HEK293 (cell line): ENCODE data around the gene TMEM150B.
A peak's percentile ranks its signal among the peaks of the same experiment; 100 is the strongest.

Experiments
- CTCF ChIA-PET: fragments of 350-600 bp; formaldehyde crosslinking; extraction: SDS; loops from one replicate; lab custom pipeline; 2021; ENCODE audit warnings: antibody characterized with exemption; lab: Yijun Ruan, JAX
- POLR2A ChIA-PET: fragments of 300-600 bp; formaldehyde crosslinking; extraction: SDS; loops from one replicate; lab custom pipeline; 2020; ENCODE audit warnings: antibody characterized with exemption, inconsistent platforms; lab: Yijun Ruan, JAX
- H3K27ac ChIP-seq: fragments of 200-500 bp; sonication (Bioruptor generic); 2 replicates; pipeline ENCODE4 v1.5.1; 2014; ENCODE audit warnings: low read depth, low read length, control low read depth, inconsistent platforms; ENCODE audit errors: extremely low read depth
- H3K36me3 ChIP-seq, 2 experiments: fragments of 200-500 bp in 1 of 2; sonication (Bioruptor generic) in 1 of 2; 1 replicate in 1 of 2; 2 replicates in 1 of 2; pipeline ENCODE4 v1.5.1; 2014 to 2017; ENCODE audit warnings: inconsistent platforms in 2 of 2, low read length in 2 of 2; ENCODE audit not compliant: control insufficient read depth in 2 of 2, insufficient read depth in 1 of 2
- H3K4me1 ChIP-seq: fragments of 200-500 bp; sonication (Bioruptor generic); 2 replicates; pipeline ENCODE4 v1.5.1; 2014; ENCODE audit warnings: mild to moderate bottlenecking, low read length, inconsistent platforms; ENCODE audit not compliant: control insufficient read depth, insufficient read depth
- H3K4me3 ChIP-seq: 2 replicates; pipeline ENCODE4 v1.5.1; 2011; ENCODE audit warnings: low read depth, mild to moderate bottlenecking, control low read depth, low read length, moderate library complexity
- H3K9me3 ChIP-seq: fragments of 200-500 bp; sonication (Bioruptor generic); 2 replicates; pipeline ENCODE4 v1.5.1; 2014; ENCODE audit warnings: low read depth, low read length, inconsistent platforms; ENCODE audit not compliant: control insufficient read depth, insufficient read depth
- GLI2 ChIP-seq: fragments of 450-650 bp; formaldehyde crosslinking; IDR thresholded peaks from 2 replicates; pipeline ENCODE4; 2017; ENCODE audit warnings: missing biosample characterization, missing genetic modification characterization, low read depth, borderline replicate concordance
- HOXC10 ChIP-seq: sonication (generic); formaldehyde crosslinking; IDR thresholded peaks from 2 replicates; pipeline ENCODE4 v1.8.1; 2023; ENCODE audit warnings: mild to moderate bottlenecking, missing genetic modification reagents
- HOXD13 ChIP-seq: sonication (generic); formaldehyde crosslinking; IDR thresholded peaks from 2 replicates; pipeline ENCODE4 v1.8.0; 2022; ENCODE audit warnings: missing genetic modification reagents, borderline replicate concordance
- KLF1 ChIP-seq: fragments of 450-650 bp; formaldehyde crosslinking; IDR thresholded peaks from 2 replicates; pipeline ENCODE4 v1.5.1; 2016; ENCODE audit warnings: missing biosample characterization, missing genetic modification characterization
- KLF17 ChIP-seq: fragments of 450-650 bp; formaldehyde crosslinking; IDR thresholded peaks from 2 replicates; pipeline ENCODE4 v1.5.1; 2016; ENCODE audit warnings: missing biosample characterization, missing genetic modification characterization
- KLF8 ChIP-seq: fragments of 450-650 bp; formaldehyde crosslinking; IDR thresholded peaks from 2 replicates; pipeline ENCODE4 v1.5.1; 2016; ENCODE audit warnings: missing biosample characterization, missing genetic modification characterization
- KLF9 ChIP-seq: fragments of 450-650 bp; formaldehyde crosslinking; IDR thresholded peaks from 2 replicates; pipeline ENCODE4 v1.5.1; 2016; ENCODE audit warnings: missing biosample characterization, missing genetic modification characterization, low read depth
- PRDM2 ChIP-seq: fragments of 450-650 bp; formaldehyde crosslinking; IDR thresholded peaks from 2 replicates; pipeline ENCODE4 v1.5.1; 2016; ENCODE audit warnings: missing biosample characterization, missing genetic modification characterization, borderline replicate concordance
- REPIN1 ChIP-seq: fragments of 450-650 bp; formaldehyde crosslinking; IDR thresholded peaks from 2 replicates; pipeline ENCODE4 v1.5.1; 2017; ENCODE audit warnings: missing biosample characterization, missing genetic modification characterization, low read depth
- SP2 ChIP-seq: fragments of 450-650 bp; formaldehyde crosslinking; IDR thresholded peaks from 2 replicates; pipeline ENCODE4 v1.5.1; 2016; ENCODE audit warnings: missing biosample characterization, missing genetic modification characterization
- ZBTB20 ChIP-seq: fragments of 450-650 bp; formaldehyde crosslinking; IDR thresholded peaks from 2 replicates; pipeline ENCODE4 v1.5.1; 2016; ENCODE audit warnings: missing biosample characterization, missing genetic modification characterization
- ZBTB21 ChIP-seq: fragments of 450-650 bp; formaldehyde crosslinking; IDR thresholded peaks from 2 replicates; pipeline ENCODE4 v1.5.1; 2017; ENCODE audit warnings: missing biosample characterization, missing genetic modification characterization
- ZBTB49 ChIP-seq: fragments of 450-650 bp; formaldehyde crosslinking; IDR thresholded peaks from 2 replicates; pipeline ENCODE4 v1.5.1; 2016; ENCODE audit warnings: missing biosample characterization, missing genetic modification characterization, low read depth
- ZFP3 ChIP-seq: fragments of 450-650 bp; formaldehyde crosslinking; IDR thresholded peaks from 2 replicates; pipeline ENCODE4 v1.5.1; 2016; ENCODE audit warnings: low read depth, missing biosample characterization, missing genetic modification characterization
- ZNF157 ChIP-seq: fragments of 450-650 bp; formaldehyde crosslinking; IDR thresholded peaks from 2 replicates; pipeline ENCODE4 v1.5.1; 2016; ENCODE audit warnings: missing biosample characterization, missing genetic modification characterization
- ZNF184 ChIP-seq: fragments of 450-650 bp; IDR thresholded peaks from 2 replicates; pipeline ENCODE4 v1.5.1; 2018; ENCODE audit warnings: missing biosample characterization, mild to moderate bottlenecking, missing genetic modification characterization
- ZNF24 ChIP-seq: fragments of 450-650 bp; formaldehyde crosslinking; IDR thresholded peaks from 2 replicates; pipeline ENCODE4 v1.5.1; 2016; ENCODE audit warnings: missing biosample characterization, missing genetic modification characterization
- ZNF274 ChIP-seq, 2 experiments: fragments of 200-500 bp in 1 of 2; fragments of 450-650 bp in 1 of 2; sonication (Bioruptor generic) in 1 of 2; formaldehyde crosslinking in 1 of 2; IDR thresholded peaks; 2 replicates each; pipeline versions ENCODE4 v1.5.1 to v1.6.1; 2014 to 2016; ENCODE audit warnings: borderline replicate concordance in 1 of 2, inconsistent platforms in 1 of 2, low read length in 1 of 2, missing biosample characterization in 1 of 2, missing genetic modification characterization in 1 of 2
- ZNF341 ChIP-seq: fragments of 450-650 bp; formaldehyde crosslinking; IDR thresholded peaks from 2 replicates; pipeline ENCODE4; 2016; ENCODE audit warnings: low read depth, missing biosample characterization, missing genetic modification characterization
- ZNF394 ChIP-seq: fragments of 450-650 bp; formaldehyde crosslinking; IDR thresholded peaks from 2 replicates; pipeline ENCODE4 v1.5.1; 2016; ENCODE audit warnings: missing biosample characterization, missing genetic modification characterization, mild to moderate bottlenecking, moderate library complexity, borderline replicate concordance
- ZNF561 ChIP-seq: fragments of 450-650 bp; IDR thresholded peaks from 2 replicates; pipeline ENCODE4 v1.5.1; 2018; ENCODE audit warnings: missing biosample characterization, missing genetic modification characterization, borderline replicate concordance
- ZNF610 ChIP-seq: fragments of 450-650 bp; formaldehyde crosslinking; IDR thresholded peaks from 2 replicates; pipeline ENCODE4 v1.5.1; 2016; ENCODE audit warnings: missing biosample characterization, missing genetic modification characterization, borderline replicate concordance
- ZNF626 ChIP-seq: fragments of 450-650 bp; sonication (Bioruptor Pico); formaldehyde crosslinking; IDR thresholded peaks from 2 replicates; pipeline ENCODE4 v1.5.1; 2018; ENCODE audit warnings: missing biosample characterization, missing genetic modification characterization, inconsistent platforms
- ZNF645 ChIP-seq: fragments of 450-650 bp; formaldehyde crosslinking; IDR thresholded peaks from 2 replicates; pipeline ENCODE4; 2016; ENCODE audit warnings: missing biosample characterization, missing genetic modification characterization
- ZNF658 ChIP-seq: fragments of 450-650 bp; formaldehyde crosslinking; IDR thresholded peaks from 2 replicates; pipeline ENCODE4; 2016; ENCODE audit warnings: missing biosample characterization, missing genetic modification characterization
- ZNF776 ChIP-seq: fragments of 450-650 bp; formaldehyde crosslinking; IDR thresholded peaks from 2 replicates; pipeline ENCODE4 v1.5.0; 2017; ENCODE audit warnings: missing biosample characterization, missing genetic modification characterization, borderline replicate concordance
- ZNF791 ChIP-seq: fragments of 450-650 bp; formaldehyde crosslinking; IDR thresholded peaks from 2 replicates; pipeline ENCODE4 v1.5.1; 2016; ENCODE audit warnings: missing biosample characterization, missing genetic modification characterization
- ZNF837 ChIP-seq: fragments of 450-650 bp; formaldehyde crosslinking; IDR thresholded peaks from 2 replicates; pipeline ENCODE4 v1.5.1; 2016; ENCODE audit warnings: missing biosample characterization, missing genetic modification characterization

The TMEM150B gene

GRCh38 chr19:55341171-55341588, 16.0 kb upstream of the TMEM150B start:
- peaks cover 3 to 46% of the 10 kb centered on the region in 2 experiments for H3K36me3 ChIP-seq
- peak overlapping the region; percentile 89 for H3K27ac ChIP-seq
- H3K4me1 ChIP-seq, result peaks cover 16% of the 10 kb centered on the region
- H3K9me3 ChIP-seq, result no peaks in the 10 kb centered on the region
- ChIA-PET POLR2A (interaction anchor here (0.5 to 1.3 kb wide), 9 partner anchors 8 to 313 kb away, joined by 3 to 7 read pairs (median 3); no protein-coding TSS in a partner anchor), CTCF (no interaction called here)
- peak overlapping the region; percentile 88 for H3K4me3 ChIP-seq
- TF ChIP-seq KLF17 (tag by site-specific recombination), result no peak
- peak; percentile 20; the same call in 1 of the 2 replicates for TF ChIP-seq KLF1 (tag by site-specific recombination)
- TF ChIP-seq SP2 (tag by site-specific recombination), result peak; percentile 72
- no peak for TF ChIP-seq ZBTB20 (tag by site-specific recombination)
- no peak for TF ChIP-seq KLF8 (tag by site-specific recombination)
- TF ChIP-seq ZBTB21 (tag by site-specific recombination), result no peak
- no peak for TF ChIP-seq PRDM2 (tag by site-specific recombination)
- TF ChIP-seq ZBTB49 (tag by site-specific recombination), result no peak
- TF ChIP-seq GLI2 (tag by site-specific recombination), result no peak
- TF ChIP-seq ZNF791 (tag by site-specific recombination), result no peak
- TF ChIP-seq ZNF610 (tag by site-specific recombination), result no peak
- TF ChIP-seq ZNF658 (tag by site-specific recombination), result no peak
- no peak for TF ChIP-seq ZNF184
- TF ChIP-seq KLF9 (tag by site-specific recombination), result no peak
- no peak for TF ChIP-seq ZNF626 (tag by site-specific recombination)
- no peak for TF ChIP-seq ZNF394 (tag by site-specific recombination)
- TF ChIP-seq ZNF776 (tag by site-specific recombination), result no peak
- TF ChIP-seq ZFP3, result no peak
- no peak for TF ChIP-seq ZNF274 (IDR thresholded peaks at IDR 0.05; ENCODE audit: low read length)
- no peak for TF ChIP-seq ZNF274 (tag by site-specific recombination; IDR thresholded peaks at IDR 0.05; ENCODE audit: borderline replicate concordance)
- TF ChIP-seq ZNF837 (tag by site-specific recombination), result no peak
- TF ChIP-seq HOXC10, result no peak
- TF ChIP-seq ZNF645 (tag by site-specific recombination), result no peak
- no peak for TF ChIP-seq HOXD13 (CRISPR knock-in tag)
- no peak for TF ChIP-seq ZNF24 (tag by site-specific recombination)
- TF ChIP-seq ZNF561, result no peak
- TF ChIP-seq REPIN1 (tag by site-specific recombination), result no peak
- TF ChIP-seq ZNF157, result no peak
- 0 out of 2 replicates have a peak, but pooled peaks have one; percentile 3 for TF ChIP-seq ZNF341 (tag by site-specific recombination)
